GM12892 (cell line): ENCODE measurements around the gene CAB39L.

Experiments
- POLR2A ChIP-seq: IDR thresholded peaks from 2 replicates; pipeline ENCODE4 v1.6.1; 2011; ENCODE audit warnings: low read depth, low read length, control low read depth
- POLR2AphosphoS5 ChIP-seq: IDR thresholded peaks from 2 replicates; pipeline ENCODE4 v1.6.1; 2011; ENCODE audit warnings: low read depth, low read length, control low read depth

DNA sequence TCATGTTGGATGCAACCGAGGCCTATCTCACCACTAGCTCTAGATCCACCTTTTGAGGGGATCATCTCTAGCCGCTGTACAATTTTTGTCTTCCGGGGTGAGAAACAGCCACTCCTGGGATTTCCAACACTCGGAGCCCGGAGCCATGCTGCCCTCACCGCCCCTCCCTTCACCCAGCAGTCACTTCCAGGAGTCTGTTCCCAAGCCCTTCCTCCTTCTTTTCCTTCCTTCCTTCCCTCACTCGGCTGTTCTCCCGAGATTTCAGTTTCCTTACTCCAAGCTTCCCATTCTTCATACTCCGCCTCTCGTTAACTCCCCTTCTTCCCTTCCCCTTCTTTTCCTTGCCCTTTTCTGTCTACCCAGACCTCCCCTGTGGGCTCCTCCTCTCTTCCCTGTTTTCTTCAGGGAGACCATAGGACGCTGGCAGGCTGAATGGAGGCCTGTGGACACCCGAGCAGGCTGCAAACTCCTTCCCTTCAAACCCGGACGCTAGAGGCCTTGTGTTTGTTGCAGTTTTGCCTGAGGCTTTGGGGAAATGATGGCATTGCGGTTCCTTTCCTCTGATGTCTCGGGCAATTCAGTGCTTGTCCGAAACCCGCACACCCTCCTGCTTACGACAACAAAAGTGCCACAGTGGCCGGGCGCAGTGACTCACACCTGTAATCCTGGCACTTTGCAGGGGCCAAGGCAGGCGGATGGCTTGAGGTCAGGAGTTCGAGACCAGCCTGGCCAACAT is 96.0 kb downstream of the CAB39L start:
- no peak for TF ChIP-seq POLR2AphosphoS5
- TF ChIP-seq POLR2A, result no peak
